ENCODE results near the gene EDN2.

EDN2 gene

DNA sequence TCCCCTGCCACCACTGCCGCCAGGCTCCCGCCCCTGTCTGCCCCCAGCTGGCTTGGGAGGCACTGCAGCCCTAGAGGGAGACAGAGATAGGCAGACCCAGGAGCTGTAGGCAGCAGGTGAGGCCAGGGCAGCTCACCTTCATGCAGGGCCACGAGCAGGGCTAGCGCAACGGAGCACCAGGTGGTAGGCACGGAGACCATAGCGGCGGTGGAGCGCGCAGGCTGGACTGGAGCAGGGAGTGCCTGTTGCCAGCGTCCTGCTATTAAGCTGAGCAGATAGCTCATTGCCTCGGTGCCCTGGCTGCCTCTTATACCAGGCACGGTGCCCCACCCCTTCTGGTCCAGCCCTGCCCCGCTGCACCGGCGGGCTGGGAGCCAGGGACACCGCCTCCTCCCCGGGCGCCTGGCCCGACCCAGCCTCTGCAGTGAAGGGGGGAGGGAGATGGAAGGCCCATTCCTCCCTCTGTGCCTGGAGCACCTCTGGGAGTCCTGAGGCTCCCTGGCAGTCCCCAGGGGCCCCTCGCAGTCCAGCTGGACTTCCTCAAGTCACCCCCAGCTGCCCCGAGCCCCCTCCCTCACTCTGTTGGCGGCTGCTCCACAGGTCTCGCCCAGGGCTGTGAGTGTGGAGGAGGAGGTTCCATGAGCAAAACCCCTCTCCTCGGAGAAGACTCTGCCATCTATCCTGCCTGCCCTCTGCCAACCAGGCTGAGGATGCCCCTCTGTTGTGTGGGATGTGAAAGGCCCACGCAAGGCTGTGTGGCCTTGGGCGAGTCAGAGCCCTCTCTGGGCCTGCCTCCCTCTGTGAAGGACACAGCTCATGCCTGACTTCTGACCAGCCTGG, at the start of gene EDN2:
TSS of gene EDN2 (minus strand) at position 282 of the 840 bp plus-strand sequence. CDS start at position 200, 82 bp downstream.
- DNase-seq (ENCODE audit: low read depth in 2 of 2) = no peak

DNA sequence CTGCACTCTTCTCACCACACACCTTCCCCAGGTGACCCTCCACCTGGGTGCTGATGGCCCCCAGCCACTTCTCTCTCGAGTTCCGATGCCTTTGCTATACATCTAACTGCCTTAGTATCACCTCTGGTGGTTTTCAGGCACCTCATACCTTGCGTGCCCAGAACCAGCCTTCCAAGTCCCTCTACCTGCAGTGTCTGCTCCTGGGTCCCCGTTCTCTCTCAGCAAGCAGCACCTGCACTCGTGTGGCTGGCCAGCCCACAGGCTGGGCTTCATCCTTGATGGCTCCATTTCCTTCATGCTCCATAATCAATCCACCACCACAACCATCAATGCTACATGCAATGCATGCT, 49.2 kb upstream of the EDN2 start:
- DNase-seq (ENCODE audit: low read depth in 2 of 2) = no peak

DNA sequence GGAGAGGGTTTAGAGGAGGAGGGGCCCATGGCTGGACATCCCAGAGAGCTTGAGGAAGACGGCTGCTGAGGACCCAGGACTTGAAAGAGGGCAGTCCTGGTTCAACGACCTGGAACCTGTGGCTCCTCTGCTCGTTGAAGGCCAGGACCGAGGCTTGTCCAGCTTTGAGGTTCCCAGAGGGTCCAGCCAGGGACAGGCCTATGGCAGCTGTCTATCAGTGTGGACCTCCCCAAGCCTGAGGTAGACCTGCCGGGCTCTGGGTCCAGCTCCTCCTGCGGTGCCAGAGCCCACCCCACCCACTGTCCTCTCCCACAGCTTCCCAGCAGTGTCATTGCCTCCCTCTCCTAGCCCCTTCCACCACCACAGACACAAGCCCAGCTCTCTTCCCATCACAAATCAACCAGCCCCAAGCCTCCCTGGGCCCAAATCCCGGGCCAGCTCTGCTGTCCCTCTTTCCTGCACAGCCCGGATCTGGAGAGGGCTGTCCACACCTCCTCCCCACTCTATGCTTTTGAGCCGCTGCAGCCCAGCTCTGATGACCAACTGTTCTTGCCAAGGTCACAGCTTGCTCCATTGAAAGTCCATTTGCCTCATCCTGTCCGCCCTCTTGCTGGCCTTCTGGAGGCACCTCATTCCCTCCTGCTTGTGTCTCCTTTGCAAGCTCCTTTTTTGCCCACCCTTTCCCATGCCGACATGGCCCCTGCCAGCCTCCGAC, 48.7 kb upstream of the EDN2 start:
- no peak for DNase-seq (ENCODE audit: low read depth in 2 of 2)

DNA sequence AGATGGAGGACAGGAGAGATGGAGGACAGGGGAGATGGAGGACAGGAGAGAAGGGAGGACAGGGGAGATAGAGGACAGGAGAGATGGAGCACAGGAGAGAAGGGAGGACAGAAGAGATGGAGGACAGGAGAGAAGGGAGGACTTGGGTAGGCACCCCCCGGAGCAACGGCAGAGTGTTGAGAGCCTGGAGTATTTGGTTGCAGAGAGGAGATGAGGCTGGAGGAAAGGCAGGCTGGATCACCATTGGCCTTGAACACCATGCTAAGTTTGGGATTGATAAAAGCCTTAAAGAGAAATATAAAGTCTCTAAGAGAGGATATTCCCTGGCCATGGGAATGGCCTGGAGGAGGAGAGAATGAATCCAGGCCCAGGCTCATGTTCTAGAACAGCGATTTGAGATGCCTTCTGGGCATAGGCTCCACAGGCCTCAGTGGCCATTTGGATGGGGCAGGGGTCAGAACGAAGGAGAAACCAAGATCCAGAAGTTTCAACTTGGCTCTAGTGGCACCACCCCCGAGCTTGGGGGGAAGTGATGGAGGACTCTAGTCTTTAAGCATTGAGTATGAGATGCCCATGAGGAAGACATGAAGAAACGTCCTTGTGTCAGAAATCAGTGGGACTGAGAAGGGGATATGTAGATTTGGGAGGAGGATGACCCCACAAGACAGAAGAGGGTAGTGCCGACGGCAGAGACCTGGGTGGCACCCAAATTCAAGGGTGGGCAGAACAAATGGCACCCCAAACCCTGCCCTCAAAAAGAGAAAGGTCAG, 47.9 kb upstream of the EDN2 start:
- no peak for DNase-seq (ENCODE audit: low read depth in 2 of 2)

DNA sequence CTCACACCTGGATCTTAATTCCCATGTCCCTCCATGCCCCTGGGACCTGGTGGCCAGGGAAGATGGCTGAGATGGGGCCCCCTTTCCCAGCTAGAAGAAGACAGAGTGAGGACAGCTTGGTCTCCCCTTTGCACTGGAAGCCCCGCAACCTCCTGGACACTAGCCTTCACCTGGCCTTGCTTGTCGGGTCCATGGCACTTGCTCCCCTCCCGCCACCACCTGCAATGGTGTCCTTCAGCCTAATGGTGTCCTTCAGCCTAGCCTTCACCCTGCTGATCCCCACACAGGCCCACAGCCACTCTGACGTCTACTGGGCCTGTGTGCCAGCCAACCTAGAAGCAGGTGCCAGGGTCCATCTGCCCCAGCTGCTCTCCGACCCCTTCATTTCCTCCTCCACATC, 45.9 kb upstream of the EDN2 start:
- DNase-seq (ENCODE audit: low read depth in 2 of 2) = no peak

DNA sequence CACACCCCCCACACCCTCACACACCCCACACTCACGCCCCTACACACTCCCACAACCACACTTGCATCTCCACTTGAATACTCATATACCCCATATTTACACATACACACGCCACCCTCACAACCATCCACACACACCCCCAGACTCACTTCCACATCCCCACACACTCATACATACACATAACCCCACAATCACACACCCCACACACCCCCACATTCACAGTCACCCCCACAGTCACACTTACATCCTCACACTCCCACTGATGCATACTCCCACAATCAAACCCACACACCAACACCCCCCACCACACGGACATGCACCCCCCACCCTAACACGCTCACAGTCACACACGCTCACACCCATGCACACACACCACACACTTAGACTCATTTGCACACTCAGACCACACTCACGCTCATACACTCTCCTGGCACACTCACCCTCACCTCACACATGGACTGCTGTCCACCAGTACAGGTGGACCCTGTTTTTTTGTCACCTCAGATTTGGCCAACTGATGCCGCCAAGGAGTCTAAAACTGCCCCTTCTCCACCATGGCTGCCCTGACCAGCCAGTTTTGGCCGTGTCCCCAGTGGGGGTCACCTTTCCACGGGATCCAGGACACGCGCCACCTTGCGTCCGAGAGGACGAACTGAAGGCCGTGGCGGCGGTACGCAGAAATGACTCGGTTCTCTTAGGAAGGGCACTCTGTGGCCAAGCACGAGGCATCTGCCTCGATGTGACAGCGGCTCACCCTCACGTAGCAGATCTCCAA, 45.3 kb upstream of the EDN2 start:
- DNase-seq (ENCODE audit: low read depth in 2 of 2) = no peak

DNA sequence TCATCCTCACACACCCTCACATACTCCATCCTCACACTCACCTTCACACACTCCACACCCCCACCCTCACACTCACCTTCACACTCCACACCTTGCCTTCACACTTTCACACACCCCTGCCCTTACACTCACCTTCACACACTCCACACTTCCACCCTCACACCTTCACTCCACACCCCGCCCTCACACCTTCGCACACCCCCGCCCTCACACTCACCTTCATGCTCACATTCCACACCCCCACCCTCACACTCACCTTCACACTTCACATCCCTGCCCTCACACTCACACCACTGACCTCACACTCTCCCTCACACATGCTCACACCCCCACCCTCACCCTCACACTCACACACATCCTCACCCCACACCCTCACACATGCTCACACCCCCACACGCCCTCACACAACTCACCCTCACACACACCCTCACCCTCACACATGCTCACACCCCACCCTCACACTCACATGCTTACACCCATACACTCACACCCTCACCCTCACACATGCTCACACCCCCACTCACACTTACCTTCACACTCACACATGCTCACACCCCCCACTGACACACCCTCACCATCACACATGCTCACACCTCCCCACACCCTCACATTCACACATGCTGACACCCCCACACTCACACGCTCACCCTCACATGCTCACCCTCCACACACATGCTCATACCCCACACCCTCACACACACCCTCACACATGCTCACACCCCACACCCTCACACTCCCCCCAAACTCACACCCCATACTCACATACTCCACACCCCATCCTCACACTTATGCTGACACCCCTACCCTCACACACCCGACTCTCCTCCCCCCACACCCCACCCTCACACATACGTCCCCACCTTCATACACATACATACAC, 44.5 kb upstream of the EDN2 start:
- no peak for DNase-seq (ENCODE audit: low read depth in 2 of 2)

DNA sequence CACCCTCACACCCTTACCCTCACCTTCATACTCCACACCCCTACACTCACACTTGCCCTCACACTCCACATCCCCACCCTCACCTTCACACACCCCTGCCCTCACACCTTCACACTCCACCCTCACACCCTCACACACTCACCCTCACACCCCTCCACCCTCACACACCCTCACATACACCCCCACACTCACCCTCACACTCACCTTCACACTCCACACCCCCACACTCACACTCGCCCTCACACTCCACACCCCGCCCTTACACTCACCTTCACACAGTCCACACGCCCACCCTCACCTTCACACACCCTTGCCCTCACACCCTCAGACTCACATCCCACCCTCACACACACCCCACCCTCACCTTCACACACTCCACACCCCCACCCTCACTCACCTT, 43.6 kb upstream of the EDN2 start:
- no peak for DNase-seq (ENCODE audit: low read depth in 2 of 2)

- DNase-seq (ENCODE audit: low read depth in 2 of 2) = no peak
These were observed 42.6 kb upstream of the EDN2 start for GRCh38 chr1:41526956-41527561.

DNA sequence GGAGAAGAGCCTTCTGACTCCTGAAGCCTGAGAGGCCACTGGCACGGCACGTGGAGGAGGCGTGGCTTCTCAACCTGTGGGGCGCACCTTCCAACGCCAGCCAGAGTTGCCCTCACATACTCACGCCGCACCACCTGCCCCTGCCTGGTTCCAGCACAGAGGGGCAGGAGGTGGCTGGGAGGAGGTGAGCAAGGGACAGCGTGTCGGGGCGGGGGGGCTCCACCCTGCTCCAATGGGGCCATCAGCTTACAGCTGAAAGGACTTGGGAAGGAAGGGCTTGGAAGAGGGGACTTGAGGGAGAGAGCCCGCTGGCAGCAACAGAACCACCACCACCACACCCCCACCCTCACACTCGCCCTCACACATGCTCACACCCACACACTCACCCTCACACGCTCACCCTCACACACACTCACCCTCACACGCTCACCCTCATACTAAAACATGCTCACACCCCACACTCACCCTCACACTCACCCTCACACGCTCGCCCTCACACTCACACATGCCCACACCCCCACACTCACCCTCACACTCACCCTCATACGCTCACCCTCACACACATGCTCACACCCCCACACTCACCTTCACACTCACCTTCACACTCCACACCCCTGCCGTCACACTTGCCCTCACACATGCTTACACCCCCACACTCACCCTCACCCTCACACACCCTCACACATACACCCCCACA, 41.6 kb upstream of the EDN2 start:
- DNase-seq (ENCODE audit: low read depth in 2 of 2) = no peak

GRCh38 chr1:41524676-41525675, 40.5 kb upstream of the EDN2 start:
- no peak for DNase-seq (ENCODE audit: low read depth in 2 of 2)

- no peak for DNase-seq (ENCODE audit: low read depth in 2 of 2)
These were observed 39.6 kb upstream of the EDN2 start for GRCh38 chr1:41523949-41524675.

- DNase-seq (ENCODE audit: low read depth in 2 of 2) = no peak
These were observed 38.6 kb upstream of the EDN2 start for GRCh38 chr1:41523071-41523470.

DNA sequence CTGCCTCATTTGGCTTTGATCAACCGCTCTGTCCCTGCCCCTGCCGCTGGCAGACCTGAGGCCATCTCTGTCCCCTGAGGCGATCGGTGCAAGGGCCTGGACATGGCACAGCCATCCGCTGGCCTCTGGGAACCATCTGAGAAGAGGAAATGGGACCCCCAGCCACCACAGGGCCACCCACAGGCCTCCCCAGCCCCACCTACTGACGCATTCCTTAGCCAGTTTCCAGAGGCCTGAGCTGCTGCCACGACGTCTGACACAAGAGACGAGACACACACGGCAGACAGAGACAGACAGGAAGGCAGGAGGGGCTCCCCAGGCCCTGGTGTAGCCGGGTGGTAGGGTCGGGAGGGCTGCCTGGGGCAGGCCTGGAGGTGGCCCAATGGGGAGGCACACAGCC, 37.3 kb upstream of the EDN2 start:
- DNase-seq (ENCODE audit: low read depth in 2 of 2) = no peak

GRCh38 chr1:41520951-41521752, 36.7 kb upstream of the EDN2 start:
- DNase-seq (ENCODE audit: low read depth in 2 of 2) = no peak

DNA sequence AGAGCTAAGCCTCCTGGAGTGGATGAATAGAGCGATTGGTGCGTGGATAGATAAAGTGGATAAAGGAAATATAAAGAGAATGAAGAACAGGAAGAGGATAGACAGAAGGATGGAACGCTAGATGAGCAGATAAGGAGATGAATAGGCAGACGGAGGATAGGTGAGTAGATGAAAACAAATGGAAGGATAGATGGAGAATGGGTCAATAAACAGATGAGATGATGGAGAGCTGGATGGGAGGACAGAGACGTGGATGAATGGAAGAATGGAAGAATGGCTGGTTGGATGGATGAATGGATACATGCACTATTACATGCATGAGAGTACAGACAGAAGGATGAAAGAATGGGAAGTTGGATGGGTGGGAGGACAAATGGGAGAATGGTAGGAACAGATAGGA, 35.2 kb upstream of the EDN2 start:
- DNase-seq (ENCODE audit: low read depth in 2 of 2) = no peak

DNA sequence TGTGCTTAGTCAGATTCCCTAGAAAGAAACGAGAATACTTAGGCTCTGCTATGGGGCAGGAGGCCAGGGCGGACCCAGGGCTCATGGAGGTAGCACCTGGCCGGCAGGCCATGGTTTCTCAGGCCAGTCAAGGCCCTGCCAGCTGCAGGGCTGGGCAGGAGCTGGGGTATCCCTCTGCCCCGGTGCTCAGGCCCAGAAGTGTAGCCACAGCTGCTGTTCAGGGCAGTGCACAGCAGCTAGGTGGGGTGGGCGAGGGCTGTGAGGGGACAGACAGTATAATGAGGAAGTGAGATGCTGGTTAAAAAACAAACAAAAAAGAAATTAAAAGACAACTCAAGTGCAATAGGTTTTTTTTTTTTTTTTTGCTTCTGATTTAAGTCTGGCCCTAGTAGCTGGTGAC, 34.0 kb upstream of the EDN2 start:
- no peak for DNase-seq (ENCODE audit: low read depth in 2 of 2)

All from activated CD4-positive, alpha-beta T cell treated with anti-CD3 and anti-CD28 coated beads for 24 hours (primary cell).